SKM-1 (cell line): Measurements from ENCODE around the gene CDK9.

ENCODE experiments used
- DNase-seq: peaks from one replicate; lab custom pipeline; 2025; ENCODE audit not compliant: unreplicated experiment; lab: John Stamatoyannopoulos, UW

The CDK9 gene

GRCh38 chr9:127761491-127761956 lies 24.3 kb upstream of the CDK9 start:
- DNase-seq = no peak

GRCh38 chr9:127762111-127762676 lies 23.6 kb upstream of the CDK9 start:
- DNase-seq = peak; percentile 49

GRCh38 chr9:127763918-127764384 lies 21.9 kb upstream of the CDK9 start:
- DNase-seq = no peak

- DNase-seq = no peak
These were observed 20.4 kb upstream of the CDK9 start for GRCh38 chr9:127765418-127765817.

GRCh38 chr9:127767410-127767809 lies 18.4 kb upstream of the CDK9 start:
- DNase-seq = no peak

GRCh38 chr9:127767909-127768331 lies 17.9 kb upstream of the CDK9 start:
- no peak for DNase-seq

- DNase-seq = no peak
These were observed 17.1 kb upstream of the CDK9 start for GRCh38 chr9:127768698-127769097.

- DNase-seq = no peak
These were observed 16.7 kb upstream of the CDK9 start for GRCh38 chr9:127769101-127769500.

- no peak for DNase-seq
These were observed 15.8 kb upstream of the CDK9 start for GRCh38 chr9:127769929-127770582.

GRCh38 chr9:127770583-127770904 lies 15.3 kb upstream of the CDK9 start:
- DNase-seq = no peak

GRCh38 chr9:127770905-127771569 lies 14.8 kb upstream of the CDK9 start:
- DNase-seq = peak; percentile 91

- no peak for DNase-seq
These were observed 14.2 kb upstream of the CDK9 start for GRCh38 chr9:127771570-127772189.

- no peak for DNase-seq
These were observed 13.2 kb upstream of the CDK9 start for GRCh38 chr9:127772603-127773002.

GRCh38 chr9:127773272-127773671 lies 12.6 kb upstream of the CDK9 start:
- DNase-seq = no peak

- DNase-seq = no peak
These were observed 11.9 kb upstream of the CDK9 start for GRCh38 chr9:127773981-127774380.

- peak; percentile 64 for DNase-seq
These were observed 9.5 kb upstream of the CDK9 start for GRCh38 chr9:127776195-127776923.

- DNase-seq = no peak
These were observed 8.9 kb upstream of the CDK9 start for GRCh38 chr9:127776924-127777289.

- DNase-seq = no peak
These were observed 8.4 kb upstream of the CDK9 start for GRCh38 chr9:127777368-127777980.

- DNase-seq = peak; percentile 35
These were observed 7.3 kb upstream of the CDK9 start, which contains the start of gene SH2D3C for GRCh38 chr9:127778280-127779135. Gene SH2D3C, minus strand, starts transcription at chr9:127778666. Its CDS starts 39 bp downstream, at chr9:127778627.
